Testis (tissue), 2 donors: ENCODE measurements around the gene TPSAB1.

Source experiments
- CTCF ChIP-seq, 3 experiments: fragments of 450-650 bp in 2 of 3; fragments of 200-600 bp in 1 of 3; sonication (generic) in 1 of 3; IDR thresholded peaks; one replicate each; pipeline ENCODE4 v1.5.1; 2016 to 2019; ENCODE audit warnings: antibody characterized with exemption in 3 of 3, mild to moderate bottlenecking in 2 of 3, moderate library complexity in 1 of 3
- POLR2A ChIP-seq: fragments of 450-650 bp; IDR thresholded peaks from one replicate; pipeline ENCODE4 v1.6.1; 2017; ENCODE audit warnings: antibody characterized with exemption, mild to moderate bottlenecking, moderate library complexity

DNA sequence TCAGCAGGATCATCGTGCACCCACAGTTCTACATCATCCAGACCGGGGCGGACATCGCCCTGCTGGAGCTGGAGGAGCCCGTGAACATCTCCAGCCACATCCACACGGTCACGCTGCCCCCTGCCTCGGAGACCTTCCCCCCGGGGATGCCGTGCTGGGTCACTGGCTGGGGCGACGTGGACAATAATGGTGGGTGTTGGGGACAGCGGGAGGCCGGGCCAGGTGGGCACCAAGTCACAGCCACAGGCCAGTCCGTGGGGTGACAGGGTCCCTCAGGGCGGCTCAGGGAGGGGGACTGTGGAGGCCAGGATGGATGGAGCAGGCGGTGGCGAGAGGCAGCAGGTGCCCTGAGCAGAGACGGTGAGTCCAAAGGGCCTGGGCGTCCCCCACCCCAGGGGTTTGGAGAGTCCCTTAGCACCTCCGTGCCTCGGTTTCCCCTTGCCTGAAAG, 16.4 kb downstream of the TPSAB1 start:
- TF ChIP-seq POLR2A (no peak), CTCF (IDR thresholded peaks at IDR 0.05) (no peak)
